ENCODE data around the gene TMEM185A.

DNA sequence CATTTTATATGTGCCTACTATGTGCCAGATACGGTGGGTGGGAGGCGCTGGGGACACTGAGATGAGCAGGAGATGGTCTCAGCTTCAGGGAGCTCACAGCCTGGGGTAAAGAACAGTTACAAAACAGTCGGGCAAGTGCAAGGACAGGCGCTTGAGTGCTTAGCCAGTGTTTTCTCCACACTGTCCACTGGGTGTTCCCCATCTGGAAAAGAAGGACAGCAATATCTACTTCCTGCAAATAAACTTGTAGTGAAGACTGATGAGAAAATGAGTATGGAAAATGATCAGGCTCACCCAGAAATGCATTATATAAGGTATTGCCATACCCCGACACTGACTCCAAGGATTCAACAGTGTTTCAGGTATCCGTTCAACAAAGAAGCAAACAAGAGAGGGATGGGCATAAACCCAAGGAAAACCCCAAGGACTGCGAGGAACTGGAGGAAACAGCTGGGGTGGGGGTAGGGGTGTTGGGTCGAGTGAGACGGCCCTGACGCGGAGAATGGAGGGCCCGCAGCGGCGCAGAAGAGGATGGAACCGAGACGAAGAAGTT lies 835 bp downstream of the TMEM185A start:
- TF ChIP-seq, protein P1, sequence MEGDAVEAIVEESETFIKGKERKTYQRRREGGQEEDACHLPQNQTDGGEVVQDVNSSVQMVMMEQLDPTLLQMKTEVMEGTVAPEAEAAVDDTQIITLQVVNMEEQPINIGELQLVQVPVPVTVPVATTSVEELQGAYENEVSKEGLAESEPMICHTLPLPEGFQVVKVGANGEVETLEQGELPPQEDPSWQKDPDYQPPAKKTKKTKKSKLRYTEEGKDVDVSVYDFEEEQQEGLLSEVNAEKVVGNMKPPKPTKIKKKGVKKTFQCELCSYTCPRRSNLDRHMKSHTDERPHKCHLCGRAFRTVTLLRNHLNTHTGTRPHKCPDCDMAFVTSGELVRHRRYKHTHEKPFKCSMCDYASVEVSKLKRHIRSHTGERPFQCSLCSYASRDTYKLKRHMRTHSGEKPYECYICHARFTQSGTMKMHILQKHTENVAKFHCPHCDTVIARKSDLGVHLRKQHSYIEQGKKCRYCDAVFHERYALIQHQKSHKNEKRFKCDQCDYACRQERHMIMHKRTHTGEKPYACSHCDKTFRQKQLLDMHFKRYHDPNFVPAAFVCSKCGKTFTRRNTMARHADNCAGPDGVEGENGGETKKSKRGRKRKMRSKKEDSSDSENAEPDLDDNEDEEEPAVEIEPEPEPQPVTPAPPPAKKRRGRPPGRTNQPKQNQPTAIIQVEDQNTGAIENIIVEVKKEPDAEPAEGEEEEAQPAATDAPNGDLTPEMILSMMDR (conservative IDR thresholded peaks at IDR 0.05 in 1 of 2, IDR thresholded peaks at IDR 0.05 in 1 of 2; ENCODE audit: extremely low read depth in 1 of 2, insufficient read depth in 1 of 2, low read depth in 1 of 2, low read length in 2 of 2): peak; percentile 6 to 7
- no peak for TF ChIP-seq EZH2 (IDR thresholded peaks at IDR 0.05; ENCODE audit: borderline replicate concordance, low read length)

Data from mammary epithelial cell (primary cell).